Lower leg skin (tissue), 3 donors: ENCODE results near the gene GDPD1.

Experiments
- CTCF ChIP-seq, 3 donors: fragments of 450-650 bp; IDR thresholded peaks; one replicate each; pipeline ENCODE4 v1.5.1; 2016; ENCODE audit warnings: antibody characterized with exemption in 3 of 3, mild to moderate bottlenecking in 3 of 3, moderate library complexity in 2 of 3
- POLR2A ChIP-seq, 2 donors: fragments of 450-650 bp; IDR thresholded peaks; one replicate each; pipeline ENCODE4 v1.6.1; 2016 to 2017; ENCODE audit warnings: antibody characterized with exemption in 2 of 2, mild to moderate bottlenecking in 1 of 2, moderate library complexity in 1 of 2

GRCh38 chr17:59220328-59221158 is at the start of gene GDPD1:
- no peak for TF ChIP-seq CTCF (IDR thresholded peaks at IDR 0.05)
- no peak for TF ChIP-seq POLR2A (IDR thresholded peaks at IDR 0.05)
